NCI-H510A treated with DMSO at 0.1 percent for 48 hours (cell line): ENCODE data around the gene RAB3GAP2.
"Not testable (repeated sequence)": the region's sequence is repeated elsewhere in the genome, so short reads cannot be mapped to it uniquely, and the experiment has no call there.

Source experiments
- DNase-seq: peaks from one replicate; lab custom pipeline; 2025; lab: John Stamatoyannopoulos, UW

The RAB3GAP2 gene

GRCh38 chr1:220137019-220137786 lies 135.1 kb downstream of the RAB3GAP2 start:
- DNase-seq: no peak

- no peak for DNase-seq
Measured at GRCh38 chr1:220135755-220136154, 136.5 kb downstream of the RAB3GAP2 start.

- no peak for DNase-seq
Measured at GRCh38 chr1:220129479-220130210, 142.6 kb downstream of the RAB3GAP2 start.

- no peak for DNase-seq
Measured at GRCh38 chr1:220127076-220127475, 145.2 kb downstream of the RAB3GAP2 start.

- no peak for DNase-seq
Measured at GRCh38 chr1:220124542-220124941, 147.7 kb downstream of the RAB3GAP2 start.

- peak; percentile 24 for DNase-seq
Measured at GRCh38 chr1:220123889-220124288, 148.4 kb downstream of the RAB3GAP2 start.

GRCh38 chr1:220123066-220123465 lies 149.2 kb downstream of the RAB3GAP2 start:
- no peak for DNase-seq

- DNase-seq: no peak
Measured at GRCh38 chr1:220121791-220122530, 150.3 kb downstream of the RAB3GAP2 start.

- no peak for DNase-seq
Measured at GRCh38 chr1:220119043-220119512, 153.2 kb downstream of the RAB3GAP2 start.

- peak; percentile 5 for DNase-seq
Measured at GRCh38 chr1:220113136-220113695, 159.0 kb downstream of the RAB3GAP2 start.

GRCh38 chr1:220112600-220112999 lies 159.7 kb downstream of the RAB3GAP2 start:
- DNase-seq: not testable (repeated sequence)

- not testable (repeated sequence) for DNase-seq
Measured at GRCh38 chr1:220110473-220110872, 161.8 kb downstream of the RAB3GAP2 start.

GRCh38 chr1:220099826-220100225 lies 172.4 kb downstream of the RAB3GAP2 start:
- no peak for DNase-seq
